NCI-H526 (cell line): Measurements from ENCODE around the gene FOXP1.

Experiments
- DNase-seq, 2 experiments: peaks; one replicate each; lab custom pipeline; 2025; lab: John Stamatoyannopoulos, UW

Gene FOXP1

GRCh38 chr3:71060536-71060935 lies 523.0 kb downstream of the FOXP1 start:
- no peak for DNase-seq

GRCh38 chr3:71057526-71057894 lies 526.0 kb downstream of the FOXP1 start:
- peak in 1 of 2 experiments; percentile 30 for DNase-seq

- no peak for DNase-seq
Measured at GRCh38 chr3:71056327-71056726, 527.2 kb downstream of the FOXP1 start.

GRCh38 chr3:71055257-71056001 lies 528.1 kb downstream of the FOXP1 start:
- DNase-seq: no peak

- DNase-seq: no peak
Measured at GRCh38 chr3:71054312-71054711, 529.2 kb downstream of the FOXP1 start.

- no peak for DNase-seq
Measured at GRCh38 chr3:71053495-71053894, 530.0 kb downstream of the FOXP1 start.

- DNase-seq: no peak
Measured at GRCh38 chr3:71052716-71053115, 530.8 kb downstream of the FOXP1 start.

- DNase-seq: peak in 1 of 2 experiments; percentile 14
Measured at GRCh38 chr3:71051893-71052687, 531.4 kb downstream of the FOXP1 start.

- no peak for DNase-seq
Measured at GRCh38 chr3:71051259-71051595, 532.3 kb downstream of the FOXP1 start.

- no peak for DNase-seq
Measured at GRCh38 chr3:71050538-71051258, 532.8 kb downstream of the FOXP1 start.

- no peak for DNase-seq
Measured at GRCh38 chr3:71050166-71050537, 533.4 kb downstream of the FOXP1 start.

- DNase-seq: peak in 1 of 2 experiments; percentile 36
Measured at GRCh38 chr3:71048948-71049347, 534.6 kb downstream of the FOXP1 start.

- no peak for DNase-seq
Measured at GRCh38 chr3:71047616-71048531, 535.7 kb downstream of the FOXP1 start.

GRCh38 chr3:71046791-71047190 lies 536.7 kb downstream of the FOXP1 start:
- no peak for DNase-seq

- DNase-seq: no peak
Measured at GRCh38 chr3:71045917-71046282, 537.6 kb downstream of the FOXP1 start.

GRCh38 chr3:71045212-71045916 lies 538.2 kb downstream of the FOXP1 start:
- no peak for DNase-seq

- no peak for DNase-seq
Measured at GRCh38 chr3:71042759-71043158, 540.8 kb downstream of the FOXP1 start.

- DNase-seq: no peak
Measured at GRCh38 chr3:71041371-71041770, 542.2 kb downstream of the FOXP1 start.

GRCh38 chr3:71039332-71039731 lies 544.2 kb downstream of the FOXP1 start:
- no peak for DNase-seq

GRCh38 chr3:71037775-71038174 lies 545.8 kb downstream of the FOXP1 start:
- DNase-seq: no peak

- no peak for DNase-seq
Measured at GRCh38 chr3:71035886-71036285, 547.6 kb downstream of the FOXP1 start.
